IMR-90 (cell line): ENCODE data around the gene KRT6A. TPM values are rescaled to one million over a fixed set of nuclear protein-coding genes. Genes with fewer than 3 reads are reported as not detected.
A peak's percentile ranks its signal among the peaks of the same experiment; 100 is the strongest.

ENCODE experiments used
- ATAC-seq: fragments of 200-7000 bp; cut with Tn5 transposase; 2 replicates; pipeline ENCODE4 v1.9.1; 2020; ENCODE audit warnings: low read depth, mild to moderate bottlenecking, moderate library complexity
- BruUV-seq: library from RNA; stranded (reverse); fragments of 400-500 nt; replicated peaks from 2 replicates; lab custom pipeline; 2021; lab: Mats Ljungman, UMichigan
- CTCF ChIA-PET: fragments of 300-600 bp; formaldehyde crosslinking; extraction: SDS; loops from one replicate; lab custom pipeline; 2021; ENCODE audit warnings: antibody characterized with exemption; lab: Yijun Ruan, JAX
- POLR2A ChIA-PET: fragments of 300-600 bp; sonication (Branson Sonifier 250); formaldehyde crosslinking; loops from one replicate; lab custom pipeline; 2022; ENCODE audit warnings: antibody characterized with exemption; ENCODE audit not compliant: unreplicated experiment; lab: Charles Lee
- DNase-seq: peaks from one replicate; pipeline ENCODE4 v3.0.0; 2013
- H2AFZ ChIP-seq: replicated peaks from 2 replicates; pipeline ENCODE3; 2013; ENCODE audit warnings: low read length, mild to moderate bottlenecking; ENCODE audit not compliant: poor library complexity
- H2AK5ac ChIP-seq: 2 replicates; pipeline ENCODE4 v1.6.1; 2013; ENCODE audit warnings: low read depth, low read length, inconsistent platforms
- H2AK9ac ChIP-seq: replicated peaks from 2 replicates; pipeline ENCODE3; 2013; ENCODE audit warnings: mild to moderate bottlenecking, low read depth, low read length, moderate library complexity; ENCODE audit not compliant: poor library complexity
- H2BK120ac ChIP-seq: 2 replicates; pipeline ENCODE4 v1.6.1; 2013; ENCODE audit warnings: low read depth, low read length, inconsistent platforms
- H2BK15ac ChIP-seq: 3 replicates; pipeline ENCODE4 v1.6.1; 2013; ENCODE audit warnings: low read depth, low read length, inconsistent platforms
- H2BK20ac ChIP-seq: 2 replicates; pipeline ENCODE4 v1.6.1; 2013; ENCODE audit warnings: low read depth, mild to moderate bottlenecking, inconsistent platforms, low read length, moderate library complexity
- H2BK5ac ChIP-seq: 2 replicates; pipeline ENCODE4 v1.6.1; 2013; ENCODE audit warnings: mild to moderate bottlenecking, low read depth, low read length, inconsistent platforms; ENCODE audit not compliant: poor library complexity, severe bottlenecking
- H3K14ac ChIP-seq: replicated peaks from 2 replicates; pipeline ENCODE4 v1.6.1; 2013; ENCODE audit warnings: low read depth, low read length, inconsistent platforms
- H3K18ac ChIP-seq: 2 replicates; pipeline ENCODE4 v1.6.1; 2013; ENCODE audit warnings: low read depth, low read length, control low read depth
- H3K23ac ChIP-seq: 2 replicates; pipeline ENCODE4 v1.6.1; 2013; ENCODE audit warnings: low read depth, low read length, inconsistent platforms
- H3K27ac ChIP-seq: 2 replicates; pipeline ENCODE4 v1.5.1; 2013; ENCODE audit warnings: mild to moderate bottlenecking, control low read depth, low read length; ENCODE audit not compliant: insufficient read depth
- H3K27me3 ChIP-seq: 2 replicates; pipeline ENCODE4 v1.6.1; 2013; ENCODE audit warnings: low read length; ENCODE audit not compliant: control insufficient read depth, insufficient read depth
- H3K36me3 ChIP-seq: 2 replicates; pipeline ENCODE4 v1.6.1; 2013; ENCODE audit warnings: low read length, mixed read lengths; ENCODE audit not compliant: control insufficient read depth, insufficient read depth
- H3K4ac ChIP-seq: 2 replicates; pipeline ENCODE4 v1.6.1; 2013; ENCODE audit warnings: low read depth, low read length, inconsistent platforms
- H3K4me1 ChIP-seq: 2 replicates; pipeline ENCODE4 v1.6.1; 2013; ENCODE audit warnings: low read length, mixed read lengths; ENCODE audit not compliant: control insufficient read depth, insufficient read depth
- H3K4me2 ChIP-seq: 2 replicates; pipeline ENCODE4 v1.6.1; 2013; ENCODE audit warnings: low read depth, mild to moderate bottlenecking, control low read depth, low read length, moderate library complexity
- H3K4me3 ChIP-seq: 2 replicates; pipeline ENCODE4 v1.5.1; 2013; ENCODE audit warnings: low read depth, mild to moderate bottlenecking, control low read depth, low read length, moderate library complexity; ENCODE audit not compliant: insufficient read depth
- H3K56ac ChIP-seq: 2 replicates; pipeline ENCODE4 v1.6.1; 2013; ENCODE audit warnings: low read length, inconsistent platforms; ENCODE audit not compliant: insufficient read depth; ENCODE audit errors: extremely low read depth
- H3K79me1 ChIP-seq, 2 experiments: 2 replicates each; pipeline ENCODE4 v1.6.1; 2013; ENCODE audit warnings: low read length in 2 of 2, inconsistent platforms in 1 of 2, low read depth in 1 of 2
- H3K9ac ChIP-seq: 2 replicates; pipeline ENCODE4 v1.6.1; 2013; ENCODE audit warnings: low read depth, low read length, control low read depth
- H3K9me1 ChIP-seq: 2 replicates; pipeline ENCODE4 v1.6.1; 2013; ENCODE audit warnings: low read length, inconsistent platforms; ENCODE audit not compliant: insufficient read depth
- H3K9me3 ChIP-seq: 2 replicates; pipeline ENCODE4 v1.6.1; 2013; ENCODE audit warnings: low read length; ENCODE audit not compliant: control insufficient read depth, insufficient read depth
- H4K20me1 ChIP-seq: 2 replicates; pipeline ENCODE4 v1.6.1; 2013; ENCODE audit warnings: low read length, inconsistent platforms; ENCODE audit not compliant: insufficient read depth
- H4K5ac ChIP-seq: 2 replicates; pipeline ENCODE4 v1.6.1; 2013; ENCODE audit warnings: mild to moderate bottlenecking, low read depth, low read length, control low read depth
- H4K8ac ChIP-seq, 2 experiments: 2 replicates each; pipeline ENCODE4 v1.6.1; 2013; ENCODE audit warnings: low read depth in 2 of 2, low read length in 2 of 2, control low read depth in 1 of 2, inconsistent platforms in 1 of 2
- H4K91ac ChIP-seq: 2 replicates; pipeline ENCODE4 v1.6.1; 2013; ENCODE audit warnings: low read depth, low read length, inconsistent platforms; ENCODE audit not compliant: insufficient read depth
- CHD1 ChIP-seq: IDR thresholded peaks from 2 replicates; pipeline ENCODE4 v1.6.1; 2012; ENCODE audit warnings: low read depth, low read length, improper control_type of control experiment
- MAFK ChIP-seq: IDR thresholded peaks from 2 replicates; pipeline ENCODE4 v1.6.1; 2012; ENCODE audit warnings: low read depth, low read length, improper control_type of control experiment
- MAZ ChIP-seq: IDR thresholded peaks from 2 replicates; pipeline ENCODE4 v1.6.1; 2012; ENCODE audit warnings: low read depth, mild to moderate bottlenecking, low read length, improper control_type of control experiment, moderate library complexity, borderline replicate concordance
- MXI1 ChIP-seq: IDR thresholded peaks from 2 replicates; pipeline ENCODE4 v1.6.1; 2012; ENCODE audit warnings: low read depth, mild to moderate bottlenecking, low read length, moderate library complexity, borderline replicate concordance
- RFX5 ChIP-seq: IDR thresholded peaks from 2 replicates; pipeline ENCODE4 v1.8.0; 2012; ENCODE audit warnings: low read depth, mild to moderate bottlenecking, low read length, moderate library complexity
- WGBS, 2 experiments: methylation state at CpG; one replicate each; pipeline versions ENCODE4 v1.1.5 to v1.1.7; 2013; ENCODE audit warnings: missing lambda C conversion rate in 2 of 2; ENCODE audit not compliant: insufficient read length in 1 of 2; ENCODE audit errors: extremely low coverage in 2 of 2; 5-methylcytosine and 5-hydroxymethylcytosine counted together
- dilution Hi-C: fragments of 300-500 bp; cut with HindIII; formaldehyde crosslinking; loops from one replicate; pipeline ENCODE4 v1.14.3; 2018; ENCODE audit warnings: low sequenced_read_pairs; ENCODE audit not compliant: unreplicated experiment
- in situ Hi-C: fragments of 300-500 bp; cut with MboI; formaldehyde crosslinking; loops from 3 replicates; pipeline ENCODE4 v1.14.3; 2019; ENCODE audit warnings: low sequenced_read_pairs, inconsistent platforms, mixed read lengths
- intact Hi-C: fragments of 100-400 bp; cut with micrococcal nuclease; formaldehyde crosslinking; loops from 2 replicates; pipeline ENCODE4 v1.10.0; 2022
- polyA plus RNA-seq, 3 experiments: library from polyadenylated mRNA; depleted of rRNA; stranded (reverse); fragments of >200 nt; gene quantifications; 2 replicates each; pipeline ENCODE4 v1.2.3, GENCODE V29; 2012; ENCODE audit warnings: low replicate concordance in 1 of 3
- total RNA-seq: library from RNA; depleted of rRNA; stranded (reverse); fragments of >200 nt; gene quantifications from 2 replicates; pipeline ENCODE4 v1.2.3, GENCODE V29; 2012

KRT6A gene
- total and polyA plus RNA-seq, 2 of the 4 experiments (the other 2 are of a cell fraction): not detected

GRCh38 chr12:52442600-52443061 lies 50.4 kb downstream of the KRT6A start:
- dilution Hi-C loops: no loop called here
- no peaks in the 10 kb centered on the region for H3K9me3 ChIP-seq
- H4K91ac ChIP-seq: no peak overlapping the region
- no peak overlapping the region for H3K27ac ChIP-seq
- H3K4me1 ChIP-seq: no peaks in the 10 kb centered on the region; the same call in 1 of the 2 replicates
- H2AK5ac ChIP-seq: no peak overlapping the region
- BruUV-seq: no TSS peak
- no peak overlapping the region for H4K5ac ChIP-seq
- H4K20me1 ChIP-seq: no peaks in the 10 kb centered on the region
- no peak overlapping the region for H2AFZ ChIP-seq
- ChIA-PET POLR2A (no interaction called here), CTCF (no interaction called here)
- ATAC-seq (no peak), DNase-seq (peak; percentile 74)
- no peak overlapping the region for H3K4me2 ChIP-seq
- no peaks in the 10 kb centered on the region for H3K9me1 ChIP-seq
- no peak overlapping the region for H3K4me3 ChIP-seq
- in situ Hi-C loops: no loop called here
- no peak overlapping the region for H3K9ac ChIP-seq
- no peak overlapping the region for H4K8ac ChIP-seq
- no peak for TF ChIP-seq CHD1
- no peak for TF ChIP-seq RFX5
- no peak for TF ChIP-seq MAFK
- TF ChIP-seq MXI1: no peak
- no peak for TF ChIP-seq MAZ
- H2BK5ac ChIP-seq: no peak overlapping the region
- no peak overlapping the region for H2BK15ac ChIP-seq
- 0% methylated on average over 1 of the region's 6 CpGs; no CpG with 5 or more reads in 1 of the 2 experiments for WGBS, 2 experiments
- no peak overlapping the region for H3K56ac ChIP-seq
- H3K14ac ChIP-seq: no peak overlapping the region
- intact Hi-C loops: no loop called here
- no peak overlapping the region for H3K18ac ChIP-seq
- no peak overlapping the region for H2BK20ac ChIP-seq
- H3K23ac ChIP-seq: no peak overlapping the region
- H2BK120ac ChIP-seq: no peak overlapping the region
- H3K4ac ChIP-seq: no peak overlapping the region
- H3K36me3 ChIP-seq: no peaks in the 10 kb centered on the region
- H3K27me3 ChIP-seq: peaks cover 12% of the 10 kb centered on the region
- no peaks in the 10 kb centered on the region for H3K79me1 ChIP-seq
- no peak overlapping the region for H2AK9ac ChIP-seq
